ENCODE data around the gene TRIM63.

Gene TRIM63

GRCh38 chr1:26057189-26057588, 10.2 kb downstream of the TRIM63 start:
- DNase-seq (no peak), ATAC-seq (no peak)

GRCh38 chr1:26055041-26055440, 12.4 kb downstream of the TRIM63 start:
- ATAC-seq (no peak), DNase-seq (no peak)

GRCh38 chr1:26053718-26054560, 13.5 kb downstream of the TRIM63 start:
- ATAC-seq (no peak), DNase-seq (no peak)

- ATAC-seq = no peak
These were observed 17.2 kb downstream of the TRIM63 start for GRCh38 chr1:26050248-26050640.

GRCh38 chr1:26049531-26050247, 17.7 kb downstream of the TRIM63 start:
- ATAC-seq (no peak), DNase-seq (no peak)

More at GRCh38 chr1:26050248-26050640, 17.2 kb downstream of the TRIM63 start:
- no peak for DNase-seq

DNA sequence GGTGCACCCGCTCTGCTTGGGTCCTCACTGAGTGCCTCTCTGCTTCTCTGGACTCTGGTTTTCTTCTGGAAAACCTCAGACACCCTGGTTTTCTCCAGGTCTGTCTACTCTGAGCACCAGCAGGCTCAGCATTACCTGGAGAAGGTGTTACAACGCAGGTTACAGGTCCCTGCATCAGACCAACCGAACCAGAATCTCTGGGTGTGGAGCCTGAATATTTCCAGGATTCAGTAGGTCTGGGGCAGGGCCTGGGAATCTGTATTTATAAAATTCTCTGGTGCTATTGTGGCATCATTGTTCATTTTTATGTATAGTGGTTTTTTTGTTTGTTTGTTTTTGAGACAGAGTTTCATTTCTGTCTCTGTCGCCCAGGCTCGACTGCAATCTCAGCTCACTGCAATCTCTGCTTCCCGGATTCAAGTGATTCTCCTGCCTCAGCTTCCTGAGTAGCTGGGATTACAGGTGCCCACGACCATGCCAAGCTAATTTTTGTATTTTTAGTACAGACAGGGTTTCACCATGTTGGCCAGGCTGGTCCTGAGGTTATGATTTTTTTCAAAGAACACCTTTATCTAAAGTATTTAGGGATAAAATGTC, 20.1 kb downstream of the TRIM63 start:
- DNase-seq (no peak), ATAC-seq (no peak)

- ATAC-seq (no peak), DNase-seq (no peak)
These were observed 21.0 kb downstream of the TRIM63 start for GRCh38 chr1:26046246-26047095.

DNA sequence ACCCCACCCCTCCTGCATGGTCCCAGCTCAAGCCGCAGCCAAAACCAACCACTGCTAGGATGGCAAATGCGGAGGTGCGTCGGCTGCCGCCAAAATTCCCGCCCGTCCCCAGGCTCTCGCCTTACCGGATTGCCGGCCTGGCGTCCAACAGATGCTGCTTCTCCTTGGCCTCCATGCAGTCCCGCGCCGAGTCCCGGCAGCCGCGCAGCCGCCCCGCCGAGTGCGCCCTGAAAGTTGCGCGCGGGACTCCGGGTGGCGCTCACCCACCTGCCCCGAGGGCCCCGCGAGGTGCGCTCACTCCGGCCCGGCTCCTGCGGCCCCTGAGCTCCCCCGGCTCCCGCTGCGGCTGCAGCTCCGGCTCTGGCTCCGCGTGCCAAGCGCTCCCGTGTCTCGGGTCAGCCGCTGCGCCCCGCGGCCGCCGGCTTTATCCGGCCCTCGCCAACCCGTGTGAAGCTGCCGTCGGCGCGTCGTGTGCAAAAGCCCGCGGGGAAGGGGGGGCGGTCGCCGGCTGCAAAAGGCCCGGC, 21.6 kb downstream of the TRIM63 start, which contains the start of gene SLC30A2:
Gene SLC30A2 (minus strand): TSS at position 397 of the 524 bp plus-strand sequence. CDS start 222 bp downstream, at position 175.
- no peak for DNase-seq
- ATAC-seq = no peak

DNA sequence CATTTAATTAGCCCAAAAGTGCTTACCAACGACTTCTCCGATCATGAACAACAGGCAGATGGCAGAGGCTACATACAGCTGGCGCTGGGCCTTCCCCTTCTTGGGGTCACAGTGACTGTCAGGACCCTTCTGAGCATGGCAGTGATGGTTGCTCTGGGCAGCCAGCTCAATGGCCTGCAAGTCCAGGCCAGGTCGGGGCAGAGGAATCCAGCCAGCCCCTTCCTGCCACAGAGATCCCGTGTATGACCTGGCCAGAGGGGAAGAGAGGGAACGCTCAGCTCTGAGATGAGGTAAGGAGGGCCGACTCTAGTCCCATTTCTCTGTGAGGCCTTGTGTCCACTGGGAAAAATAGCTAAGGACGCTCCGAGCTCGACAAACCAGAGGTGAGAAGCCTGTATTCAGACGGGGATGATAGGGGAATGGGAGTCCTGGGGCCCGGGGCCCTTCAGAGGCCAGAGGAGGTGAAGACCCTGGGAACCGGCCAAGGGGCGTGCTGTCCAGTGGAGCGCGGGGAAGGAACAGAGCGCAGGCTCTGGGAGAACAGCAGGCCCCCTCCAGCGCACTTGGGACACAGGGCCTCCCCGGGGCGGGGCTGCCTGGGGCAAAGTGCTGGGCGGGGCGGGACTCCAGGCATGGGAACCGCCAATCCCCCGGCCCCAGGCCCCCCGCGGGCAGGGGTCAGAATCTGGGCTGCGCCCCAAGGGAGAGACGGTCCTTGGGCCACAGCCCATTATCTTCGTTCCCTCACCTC, 22.3 kb downstream of the TRIM63 start:
- no peak for ATAC-seq
- DNase-seq = no peak

- no peak for ATAC-seq
- DNase-seq = no peak
These were observed 23.0 kb downstream of the TRIM63 start for GRCh38 chr1:26044414-26044813.

DNA sequence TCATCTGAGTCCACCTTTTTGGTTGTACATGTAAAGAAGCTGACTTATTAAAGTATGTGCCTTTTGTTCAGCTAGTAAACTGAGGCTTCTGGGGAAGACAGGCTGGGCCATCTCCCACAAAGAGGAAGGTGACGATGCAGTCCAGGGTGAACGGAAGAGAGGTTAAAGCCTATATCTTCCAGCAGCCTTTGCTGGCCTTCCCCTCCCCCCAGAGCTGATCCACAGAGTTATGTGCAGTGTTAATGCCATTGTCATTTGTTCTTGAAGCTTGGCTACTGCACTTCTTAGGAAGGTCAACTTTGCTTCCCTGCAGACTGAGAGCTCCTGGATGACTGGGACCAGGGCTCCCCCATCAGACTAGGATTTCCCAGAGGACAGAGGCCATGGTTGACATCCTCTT, 23.7 kb downstream of the TRIM63 start:
- DNase-seq (no peak), ATAC-seq (no peak)

DNA sequence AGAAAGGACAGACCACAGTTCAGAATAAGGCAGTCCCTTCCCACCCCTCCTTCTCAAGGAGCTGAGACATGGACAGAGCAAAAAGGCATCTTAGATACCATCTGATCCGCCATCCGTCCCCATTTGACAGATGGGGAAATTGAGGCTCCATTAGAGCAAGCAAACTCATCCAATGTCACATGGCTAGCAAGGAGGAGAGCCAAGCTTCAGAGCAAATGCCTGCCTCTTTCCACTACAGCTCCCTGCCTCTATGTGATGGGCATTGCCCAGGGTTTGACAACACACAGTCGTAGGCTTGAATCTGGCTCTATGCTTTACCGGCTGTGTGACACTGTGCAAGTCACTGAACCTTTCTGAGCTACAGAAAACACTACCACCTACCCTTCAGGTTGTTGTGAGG, 25.5 kb downstream of the TRIM63 start:
- ATAC-seq (no peak), DNase-seq (no peak)

DNA sequence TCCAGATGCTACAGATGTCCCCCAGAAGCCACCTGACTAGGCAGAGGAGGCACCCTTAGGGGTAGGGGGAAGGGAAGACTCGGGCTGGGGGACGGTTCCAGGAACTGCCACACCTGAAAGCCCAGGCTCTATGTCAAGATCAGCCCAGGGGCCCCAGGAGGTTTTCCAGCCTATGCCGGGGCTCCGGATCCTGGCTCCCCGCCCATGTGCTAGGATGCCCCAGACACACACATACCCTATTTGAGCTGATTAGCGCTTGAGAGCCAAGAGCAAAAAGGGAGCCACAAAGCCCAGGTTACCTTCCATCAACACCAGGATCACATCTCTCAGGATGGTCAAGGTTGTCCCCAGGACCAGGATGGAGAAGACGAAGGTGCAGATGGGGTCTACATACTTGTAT, 26.0 kb downstream of the TRIM63 start:
- DNase-seq (no peak), ATAC-seq (no peak)

DNA sequence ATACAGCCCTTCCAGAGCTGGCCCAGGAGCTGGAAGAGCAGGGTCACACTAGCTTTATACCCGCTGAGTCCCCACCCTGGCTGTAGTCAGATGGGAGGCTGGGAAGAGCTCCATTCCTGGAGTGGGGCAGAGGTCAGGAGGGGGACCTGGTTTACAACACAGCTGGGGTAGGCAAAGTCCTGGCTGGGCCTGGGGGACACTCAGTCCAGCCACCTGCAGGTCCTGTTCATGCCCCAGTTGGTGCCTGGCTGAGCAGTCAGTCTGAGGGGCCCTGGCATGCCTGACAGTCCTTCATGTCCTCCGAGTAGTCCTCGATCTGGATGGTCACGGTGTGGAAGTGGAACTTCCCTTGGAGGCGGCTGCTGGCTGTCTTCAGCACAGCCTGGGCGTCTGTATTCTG, 28.5 kb downstream of the TRIM63 start:
- no peak for ATAC-seq
- no peak for DNase-seq

DNA sequence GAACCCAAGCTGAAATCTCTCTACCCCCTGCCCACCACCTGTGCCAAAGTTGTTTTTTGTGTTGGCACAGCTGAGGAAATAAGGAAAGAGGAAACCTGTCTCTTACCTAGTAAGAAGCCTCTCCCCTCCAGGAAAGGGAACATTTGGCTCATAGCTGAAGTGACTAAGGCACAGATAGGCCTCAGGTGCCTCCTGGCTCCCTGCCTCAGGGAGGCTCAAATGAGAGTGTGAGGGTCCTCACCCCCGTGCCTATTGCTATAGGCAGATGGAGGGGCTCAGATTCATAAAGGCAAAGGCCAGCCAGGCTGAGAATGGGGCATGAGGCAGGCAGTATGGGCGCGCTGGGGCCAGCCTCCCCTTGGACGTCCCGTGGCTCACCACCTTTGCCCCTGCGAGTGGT, 29.0 kb downstream of the TRIM63 start:
- DNase-seq (no peak), ATAC-seq (no peak)

- ATAC-seq (no peak), DNase-seq (no peak)
These were observed 29.5 kb downstream of the TRIM63 start for GRCh38 chr1:26037904-26038303.

DNA sequence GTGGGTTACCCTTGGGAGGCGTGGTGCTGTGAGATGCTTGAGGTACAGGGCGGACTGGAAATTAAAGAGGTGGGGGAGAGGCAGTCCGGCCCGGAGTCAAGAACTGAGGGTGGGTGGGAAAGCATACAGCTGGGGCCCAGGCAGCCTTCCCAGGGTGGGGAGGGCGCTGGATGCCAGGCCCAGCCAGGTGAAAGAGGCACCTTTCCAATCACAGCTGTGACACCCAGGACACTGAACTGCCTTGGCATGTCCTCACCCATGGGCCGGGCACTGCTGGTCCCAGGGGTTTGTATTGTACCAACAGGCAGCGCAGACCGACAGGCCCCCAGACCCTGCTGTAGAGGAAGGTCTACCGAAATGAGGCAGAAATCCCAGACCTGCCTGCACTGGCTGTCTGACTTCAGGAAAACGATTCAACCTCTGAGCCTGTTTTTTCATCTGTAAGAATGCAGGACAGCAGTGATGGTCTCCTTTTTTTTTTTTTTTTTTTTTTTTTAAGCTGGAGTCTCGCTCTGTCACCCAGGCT, 30.6 kb downstream of the TRIM63 start:
- ATAC-seq (no peak), DNase-seq (no peak)

DNA sequence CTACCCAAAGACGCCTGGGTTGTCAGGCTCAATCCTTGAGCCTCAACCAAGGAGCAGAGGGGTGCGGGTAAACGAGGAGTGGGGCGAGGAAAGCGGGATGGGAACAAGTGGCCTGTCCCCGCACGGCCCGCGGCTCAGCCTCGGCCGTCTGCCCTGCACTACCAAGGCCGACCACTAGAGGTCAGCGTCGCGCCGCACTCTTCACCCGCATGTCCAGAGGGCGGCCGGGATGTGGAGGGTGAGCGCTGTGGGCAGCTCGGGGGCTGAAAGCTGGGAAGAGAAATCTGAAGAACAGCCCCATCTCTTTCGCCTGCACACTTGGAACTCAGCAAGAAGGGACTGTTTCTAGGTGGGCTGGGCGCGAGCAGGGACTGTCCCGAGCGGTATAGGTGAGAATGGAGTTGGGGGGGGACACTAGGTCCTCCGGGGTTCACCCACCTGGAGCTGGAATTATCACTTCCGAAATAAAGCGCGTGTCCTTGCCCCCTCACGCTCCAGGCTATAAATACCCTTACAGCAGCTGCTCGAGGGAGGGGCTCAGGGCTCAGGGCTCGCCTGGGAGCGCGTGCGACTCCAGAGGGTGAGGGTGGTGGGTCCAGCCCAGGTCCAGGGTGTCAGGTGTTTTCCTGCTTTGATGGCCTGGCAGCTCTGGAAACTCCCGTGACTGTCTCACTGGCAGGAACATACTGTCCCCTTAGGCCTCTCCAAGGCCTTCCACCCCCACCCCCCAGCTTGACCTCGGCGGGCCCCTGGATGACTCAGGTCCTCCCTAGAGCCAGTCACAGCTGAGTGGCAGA, 31.3 kb downstream of the TRIM63 start:
- DNase-seq = peak; percentile 86
- peak; percentile 67 for ATAC-seq

- peak; percentile 93 for DNase-seq
- peak; percentile 92 for ATAC-seq
These were observed 32.0 kb downstream of the TRIM63 start for GRCh38 chr1:26035203-26035958.

Data from stimulated activated naive CD8-positive, alpha-beta T cell treated with anti-CD3 and anti-CD28 coated beads, Interleukin-15, Interleukin-2, amounts not matched to agents 100 U/mL and 50 U/mL, for 24 hours (primary cell).